Keratinocyte (primary cell): Measurements from ENCODE around the gene PRR18. TPM values are rescaled to one million over a fixed set of nuclear protein-coding genes. Genes with fewer than 3 reads are reported as not detected.

Source experiments
- DNase-seq: peaks from one replicate; pipeline ENCODE4 v3.0.0-alpha.2; 2011; ENCODE audit warnings: low read depth, missing footprints, low spot score
- FAIRE-seq: peaks from 2 replicates; lab custom pipeline; 2011; peaks lifted over from hg19 to GRCh38; lab: Jason Lieb, UNC
- H2AFZ ChIP-seq: 2 replicates; pipeline ENCODE4 v1.6.0; 2012; ENCODE audit warnings: low read length, control low read depth, inconsistent platforms; ENCODE audit not compliant: control insufficient read depth
- H3K27ac ChIP-seq: 2 replicates; pipeline ENCODE4 v1.5.1; 2011; ENCODE audit warnings: low read length; ENCODE audit not compliant: control insufficient read depth, insufficient read depth
- H3K27me3 ChIP-seq: 3 replicates; pipeline ENCODE4 v1.6.0; 2011; ENCODE audit warnings: low read length; ENCODE audit not compliant: control insufficient read depth, insufficient read depth; ENCODE audit errors: extremely low read depth
- H3K36me3 ChIP-seq, 2 experiments: 2 replicates in 1 of 2; 3 replicates in 1 of 2; pipeline ENCODE4 v1.5.1; 2011; ENCODE audit warnings: low read length in 2 of 2, mild to moderate bottlenecking in 1 of 2; ENCODE audit not compliant: control insufficient read depth in 2 of 2, insufficient read depth in 2 of 2; ENCODE audit errors: extremely low read depth in 1 of 2
- H3K4me1 ChIP-seq: 3 replicates; pipeline ENCODE4 v1.5.1; 2011; ENCODE audit warnings: low read length; ENCODE audit not compliant: control insufficient read depth, insufficient read depth; ENCODE audit errors: extremely low read depth
- H3K4me2 ChIP-seq: 3 replicates; pipeline ENCODE4 v1.6.0; 2011; ENCODE audit warnings: low read depth, low read length; ENCODE audit not compliant: control insufficient read depth, insufficient read depth; ENCODE audit errors: extremely low read depth
- H3K4me3 ChIP-seq, 3 experiments: fragments of 200-600 bp in 1 of 3; sonication (generic) in 1 of 3; 2 replicates in 2 of 3; 3 replicates in 1 of 3; pipeline ENCODE4 v1.5.1; 2011 to 2016; ENCODE audit warnings: low read length in 3 of 3, mild to moderate bottlenecking in 3 of 3, control low read depth in 2 of 3, inconsistent platforms in 1 of 3, low read depth in 1 of 3, mixed read lengths in 1 of 3, mixed run types in 1 of 3, moderate library complexity in 1 of 3; ENCODE audit not compliant: control insufficient read depth in 2 of 3, insufficient read depth in 2 of 3; ENCODE audit errors: extremely low read depth in 1 of 3
- H3K79me2 ChIP-seq: 2 replicates; pipeline ENCODE4 v1.6.0; 2012; ENCODE audit warnings: low read length; ENCODE audit not compliant: control insufficient read depth, insufficient read depth
- H3K9ac ChIP-seq: 3 replicates; pipeline ENCODE4 v1.6.0; 2011; ENCODE audit warnings: low read length; ENCODE audit not compliant: control insufficient read depth, insufficient read depth; ENCODE audit errors: extremely low read depth
- H3K9me1 ChIP-seq: 3 replicates; pipeline ENCODE4 v1.6.0; 2011; ENCODE audit warnings: low read length; ENCODE audit not compliant: control insufficient read depth, insufficient read depth; ENCODE audit errors: extremely low read depth
- H3K9me3 ChIP-seq: 2 replicates; pipeline ENCODE4 v1.5.1; 2012; ENCODE audit warnings: low read depth, low read length; ENCODE audit not compliant: control insufficient read depth
- H4K20me1 ChIP-seq: 3 replicates; pipeline ENCODE4 v1.6.0; 2011; ENCODE audit warnings: low read length; ENCODE audit not compliant: control insufficient read depth, insufficient read depth; ENCODE audit errors: extremely low read depth
- EZH2 ChIP-seq: IDR thresholded peaks from one replicate; pipeline ENCODE4 v1.6.1; 2012; ENCODE audit warnings: inconsistent platforms, mild to moderate bottlenecking, low read length, moderate library complexity
- dilution Hi-C: fragments of 300-500 bp; cut with MboI; formaldehyde crosslinking; loops from one replicate; pipeline ENCODE4 v1.7.0; 2020; ENCODE audit warnings: low sequenced_read_pairs; ENCODE audit not compliant: extremely low pct_ligation_motif_present
- polyA plus RNA-seq, 5 experiments: library from polyadenylated mRNA; depleted of rRNA in 3 of 5; stranded (reverse) in 3 of 5; stranded (forward) in 1 of 5; unstranded in 1 of 5; fragments of >200 nt; gene quantifications; 1 replicate in 1 of 5; 2 replicates in 3 of 5; 3 replicates in 1 of 5; pipeline versions ENCODE4 v1.2.1 to v1.2.3, GENCODE V29; 2011 to 2012; ENCODE audit warnings: missing spikeins in 2 of 5, low read depth in 1 of 5, low replicate concordance in 1 of 5
- TF ChIP-seq, protein P1 (sequence below), 3 experiments: IDR thresholded peaks in 1 of 3; conservative IDR thresholded peaks in 1 of 3; optimal IDR thresholded peaks in 1 of 3; 2 replicates in 2 of 3; 3 replicates in 1 of 3; pipeline versions ENCODE3 to v1.5.1; 2011; ENCODE audit warnings: low read length in 3 of 3, mild to moderate bottlenecking in 3 of 3, moderate library complexity in 2 of 3, control low read depth in 1 of 3, inconsistent platforms in 1 of 3; ENCODE audit not compliant: insufficient read depth in 2 of 3; ENCODE audit errors: extremely low read depth in 1 of 3

PRR18 gene
- polyA plus RNA-seq, 1 donor (not counting 4 experiments of a cell fraction or from before 2014, with no cell fraction given): not detected

DNA sequence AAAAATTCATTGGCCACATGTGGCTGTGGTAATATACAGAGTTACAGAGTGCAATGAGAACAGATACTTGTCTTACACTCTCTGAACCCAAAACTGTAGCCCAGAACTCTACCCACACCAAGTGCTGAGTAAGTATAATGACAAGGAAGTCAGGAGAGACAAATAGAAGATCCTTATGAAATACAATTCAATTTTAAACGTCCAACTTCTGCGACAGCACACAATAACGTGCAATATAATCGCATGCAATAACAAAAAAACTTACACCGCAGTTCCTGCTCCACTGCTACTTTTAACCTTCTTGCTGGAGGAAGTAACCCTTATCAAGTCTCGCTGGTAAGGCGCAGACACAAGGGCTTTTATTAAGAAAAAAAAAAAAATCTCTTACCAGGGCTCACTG lies 33.3 kb upstream of the PRR18 start:
- no peak for FAIRE-seq
- peaks cover 63% of the 10 kb centered on the region for H3K79me2 ChIP-seq

DNA sequence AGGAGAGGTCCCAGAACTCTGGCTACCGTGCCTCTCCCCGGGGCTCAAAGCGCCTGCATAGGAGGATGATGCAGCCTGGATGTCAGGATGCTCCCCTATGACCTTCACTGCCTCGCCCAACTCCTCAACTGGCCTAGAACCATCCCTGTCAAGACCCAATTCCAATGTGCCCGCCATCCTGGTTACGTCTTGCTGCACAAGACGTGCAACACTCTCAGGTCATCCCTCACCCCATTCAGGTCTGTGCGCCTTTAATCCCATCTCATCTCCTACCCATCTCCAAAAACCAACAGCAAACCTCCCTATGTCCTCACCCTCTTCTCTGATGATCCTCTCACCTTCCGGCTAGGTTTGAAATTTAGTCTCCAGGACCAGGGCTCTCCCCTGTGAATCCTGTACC lies 30.7 kb upstream of the PRR18 start:
- peaks cover 12% of the 10 kb centered on the region for H3K4me1 ChIP-seq
- H4K20me1 ChIP-seq: peaks cover 12% of the 10 kb centered on the region
- FAIRE-seq: no peak

More for the DNA sequence above, 33.3 kb upstream of the PRR18 start:
- peak overlapping the region; percentile 97 to 100 (median 99) for H3K4me3 ChIP-seq
- peak overlapping the region; percentile 84 for H3K27ac ChIP-seq
- peaks cover 9% of the 10 kb centered on the region for H4K20me1 ChIP-seq
- peak overlapping the region; percentile 96 for H3K4me2 ChIP-seq
- no peak for TF ChIP-seq EZH2
- TF ChIP-seq, protein P1, sequence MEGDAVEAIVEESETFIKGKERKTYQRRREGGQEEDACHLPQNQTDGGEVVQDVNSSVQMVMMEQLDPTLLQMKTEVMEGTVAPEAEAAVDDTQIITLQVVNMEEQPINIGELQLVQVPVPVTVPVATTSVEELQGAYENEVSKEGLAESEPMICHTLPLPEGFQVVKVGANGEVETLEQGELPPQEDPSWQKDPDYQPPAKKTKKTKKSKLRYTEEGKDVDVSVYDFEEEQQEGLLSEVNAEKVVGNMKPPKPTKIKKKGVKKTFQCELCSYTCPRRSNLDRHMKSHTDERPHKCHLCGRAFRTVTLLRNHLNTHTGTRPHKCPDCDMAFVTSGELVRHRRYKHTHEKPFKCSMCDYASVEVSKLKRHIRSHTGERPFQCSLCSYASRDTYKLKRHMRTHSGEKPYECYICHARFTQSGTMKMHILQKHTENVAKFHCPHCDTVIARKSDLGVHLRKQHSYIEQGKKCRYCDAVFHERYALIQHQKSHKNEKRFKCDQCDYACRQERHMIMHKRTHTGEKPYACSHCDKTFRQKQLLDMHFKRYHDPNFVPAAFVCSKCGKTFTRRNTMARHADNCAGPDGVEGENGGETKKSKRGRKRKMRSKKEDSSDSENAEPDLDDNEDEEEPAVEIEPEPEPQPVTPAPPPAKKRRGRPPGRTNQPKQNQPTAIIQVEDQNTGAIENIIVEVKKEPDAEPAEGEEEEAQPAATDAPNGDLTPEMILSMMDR (optimal IDR thresholded peaks at IDR 0.05 in 1 of 3, IDR thresholded peaks at IDR 0.05 in 1 of 3, conservative IDR thresholded peaks at IDR 0.05 in 1 of 3; ENCODE audit: extremely low read depth in 1 of 3, insufficient read depth in 2 of 3, low read length in 3 of 3): no peak
- H3K9me3 ChIP-seq: no peaks in the 10 kb centered on the region
- H3K4me1 ChIP-seq: peaks cover 12% of the 10 kb centered on the region
- peak overlapping the region; percentile 92 for H3K9ac ChIP-seq
- H2AFZ ChIP-seq: no peak overlapping the region
- DNase-seq: no peak
- peaks cover 0 to 12% of the 10 kb centered on the region in 2 experiments for H3K36me3 ChIP-seq
- no peaks in the 10 kb centered on the region for H3K9me1 ChIP-seq
- no peaks in the 10 kb centered on the region for H3K27me3 ChIP-seq
- dilution Hi-C loops: no loop called here

More for the DNA sequence above, 30.7 kb upstream of the PRR18 start:
- peaks cover 89% of the 10 kb centered on the region for H3K79me2 ChIP-seq
- no peak overlapping the region for H3K9ac ChIP-seq
- TF ChIP-seq, protein P1 (optimal IDR thresholded peaks at IDR 0.05 in 1 of 3, IDR thresholded peaks at IDR 0.05 in 1 of 3, conservative IDR thresholded peaks at IDR 0.05 in 1 of 3; ENCODE audit: extremely low read depth in 1 of 3, insufficient read depth in 2 of 3, low read length in 3 of 3): no peak
- no peak for TF ChIP-seq EZH2
- no peak overlapping the region for H3K27ac ChIP-seq
- no peaks in the 10 kb centered on the region for H3K9me3 ChIP-seq
- no peak overlapping the region for H3K4me2 ChIP-seq
- H2AFZ ChIP-seq: no peak overlapping the region
- H3K36me3 ChIP-seq: peaks cover 4 to 19% of the 10 kb centered on the region in 2 experiments
- dilution Hi-C loops: no loop called here
- H3K27me3 ChIP-seq: no peaks in the 10 kb centered on the region
- H3K9me1 ChIP-seq: no peaks in the 10 kb centered on the region
- DNase-seq: no peak
- H3K4me3 ChIP-seq: no peak overlapping the region
